Aorta (tissue), 4 donors: Measurements from ENCODE around the gene CHST12. TPM values are rescaled to one million over a fixed set of nuclear protein-coding genes. Genes with fewer than 3 reads are reported as not detected.

Experiments used
- polyA plus RNA-seq, 2 donors: library from polyadenylated mRNA; stranded (reverse); fragments of 200-250 nt; gene quantifications; one replicate each; pipeline ENCODE4 v1.2.3, GENCODE V29; 2013
- total RNA-seq, 2 donors: library from RNA; stranded (reverse); fragmentation: NEBNext Ultra II Directional; extraction: Animal tissue kit (Norgen Biotek cat#: 25700); gene quantifications; one replicate each; pipeline ENCODE4 v1.2.1, GENCODE V29; 2021
- donor health status: healthy with polysubstance abuse.
- donor health status: Bipolar disorder and iron deficiency.
- donor health status: DM: no; HTN: no; CAD: no.
- donor health status: DM: yes; HTN: yes; CAD: no.

The CHST12 gene
- total and polyA plus RNA-seq, 4 donors, result 2.9 to 31.8 (median 17.8) TPM

Other genes starting within 250 kb of the CHST12 start
- gene MAD1L1, start 170.7 kb upstream of the CHST12 start, total RNA-seq, result 10 to 100 TPM; 20.3 to 35.8 TPM
- gene MAD1L1, start 170.7 kb upstream of the CHST12 start, polyA plus RNA-seq, result 10 to 100 TPM; 14.8 to 20.1 TPM
- gene MRM2, start 161.4 kb upstream of the CHST12 start, total RNA-seq, result 10 to 100 TPM; 11.5 to 14.9 TPM
- 10 to 100 TPM; 14.4 to 19.8 TPM for gene MRM2, start 161.4 kb upstream of the CHST12 start, polyA plus RNA-seq
- 10 to 100 TPM; 11.1 to 11.9 TPM for gene NUDT1, start 161.4 kb upstream of the CHST12 start, total RNA-seq
- 10 to 100 TPM; 21.0 to 30.8 TPM for gene NUDT1, start 161.4 kb upstream of the CHST12 start, polyA plus RNA-seq
- gene SNX8, start 89.2 kb upstream of the CHST12 start, total RNA-seq, result 10 to 100 TPM; 25.9 to 26.5 TPM
- 10 to 100 TPM in 1 of 2 donors, 1 to 10 TPM in 1; 4.1 to 15.8 TPM for gene SNX8, start 89.2 kb upstream of the CHST12 start, polyA plus RNA-seq
- gene EIF3B, start 48.8 kb upstream of the CHST12 start, total RNA-seq, result 10 to 100 TPM; 84.7 to 95.2 TPM
- gene EIF3B, start 48.8 kb upstream of the CHST12 start, polyA plus RNA-seq, result 10 to 100 TPM; 28.7 to 84.7 TPM
- gene GRIFIN, start 72.8 kb downstream of the CHST12 start, total RNA-seq, result not detected
- gene GRIFIN, start 72.8 kb downstream of the CHST12 start, polyA plus RNA-seq, result not detected
- gene LFNG, start 116.2 kb downstream of the CHST12 start, total RNA-seq, result 10 to 100 TPM; 14.0 to 30.6 TPM
- gene LFNG, start 116.2 kb downstream of the CHST12 start, polyA plus RNA-seq, result 1 to 10 TPM; 2.3 to 5.8 TPM
- gene BRAT1, start 151.9 kb downstream of the CHST12 start, total RNA-seq, result 10 to 100 TPM; 14.8 to 24.3 TPM
- 10 to 100 TPM; 11.8 to 63.9 TPM for gene BRAT1, start 151.9 kb downstream of the CHST12 start, polyA plus RNA-seq
- gene IQCE, start 155.4 kb downstream of the CHST12 start, total RNA-seq, result 10 to 100 TPM; 12.0 to 18.2 TPM
- 10 to 100 TPM in 1 of 2 donors, 1 to 10 TPM in 1; 6.1 to 10.5 TPM for gene IQCE, start 155.4 kb downstream of the CHST12 start, polyA plus RNA-seq
- gene TTYH3, start 228.4 kb downstream of the CHST12 start, total RNA-seq, result 10 to 100 TPM; 58.9 to 79.9 TPM
- 10 to 100 TPM; 10.5 to 14.9 TPM for gene TTYH3, start 228.4 kb downstream of the CHST12 start, polyA plus RNA-seq